Osteoblast (primary cell): ENCODE measurements around the gene GLI3. TPM values are rescaled to one million over a fixed set of nuclear protein-coding genes. Genes with fewer than 3 reads are reported as not detected.

Source experiments
- DNase-seq: peaks from one replicate; pipeline ENCODE4 v3.0.0; 2011; ENCODE audit warnings: low spot score, mixed read lengths; ENCODE audit not compliant: insufficient read length; ENCODE audit errors: missing footprints
- H2AFZ ChIP-seq: 2 replicates; pipeline ENCODE4 v1.6.0; 2011; ENCODE audit warnings: mild to moderate bottlenecking, low read length
- H3K27ac ChIP-seq: 2 replicates; pipeline ENCODE4 v1.5.1; 2011; ENCODE audit warnings: mild to moderate bottlenecking, low read depth, low read length, moderate library complexity
- H3K27me3 ChIP-seq: 2 replicates; pipeline ENCODE4 v1.6.0; 2012; ENCODE audit warnings: mild to moderate bottlenecking, control low read depth, inconsistent platforms, low read length, moderate library complexity; ENCODE audit not compliant: insufficient read depth
- H3K36me3 ChIP-seq: 2 replicates; pipeline ENCODE4 v1.5.1; 2011; ENCODE audit warnings: mild to moderate bottlenecking, low read length, control low read depth, moderate library complexity; ENCODE audit not compliant: insufficient read depth
- H3K4me1 ChIP-seq: 2 replicates; pipeline ENCODE4 v1.5.1; 2011; ENCODE audit warnings: mild to moderate bottlenecking, low read length, control low read depth, moderate library complexity; ENCODE audit not compliant: insufficient read depth
- H3K4me2 ChIP-seq: 2 replicates; pipeline ENCODE4 v1.6.0; 2011; ENCODE audit warnings: mild to moderate bottlenecking, low read length; ENCODE audit not compliant: insufficient read depth
- H3K4me3 ChIP-seq: fragments of 200-600 bp; sonication (generic); 3 replicates; pipeline ENCODE4 v1.5.1; 2012; ENCODE audit warnings: mild to moderate bottlenecking, low read length, inconsistent platforms; ENCODE audit not compliant: insufficient read depth
- H3K79me2 ChIP-seq: 2 replicates; pipeline ENCODE4 v1.6.0; 2012; ENCODE audit warnings: mild to moderate bottlenecking, low read length, control low read depth, inconsistent platforms; ENCODE audit not compliant: insufficient read depth
- H3K9me3 ChIP-seq: 2 replicates; pipeline ENCODE4 v1.5.1; 2011; ENCODE audit warnings: low read depth, low read length, control low read depth
- H4K20me1 ChIP-seq: 2 replicates; pipeline ENCODE4 v1.6.0; 2012; ENCODE audit warnings: mild to moderate bottlenecking, low read length, control low read depth; ENCODE audit not compliant: insufficient read depth
- total RNA-seq: library from RNA; depleted of rRNA; stranded (reverse); fragments of >200 nt; gene quantifications from 2 replicates; pipeline ENCODE4 v1.2.3, GENCODE V29; 2012
- TF ChIP-seq, protein P1 (sequence below): IDR thresholded peaks from 2 replicates; pipeline ENCODE4 v1.5.1; 2011; ENCODE audit warnings: mild to moderate bottlenecking, low read depth, low read length, moderate library complexity; ENCODE audit errors: extremely low read depth

GLI3 gene
- total RNA-seq, 1 donor, result 11.9 TPM

DNA sequence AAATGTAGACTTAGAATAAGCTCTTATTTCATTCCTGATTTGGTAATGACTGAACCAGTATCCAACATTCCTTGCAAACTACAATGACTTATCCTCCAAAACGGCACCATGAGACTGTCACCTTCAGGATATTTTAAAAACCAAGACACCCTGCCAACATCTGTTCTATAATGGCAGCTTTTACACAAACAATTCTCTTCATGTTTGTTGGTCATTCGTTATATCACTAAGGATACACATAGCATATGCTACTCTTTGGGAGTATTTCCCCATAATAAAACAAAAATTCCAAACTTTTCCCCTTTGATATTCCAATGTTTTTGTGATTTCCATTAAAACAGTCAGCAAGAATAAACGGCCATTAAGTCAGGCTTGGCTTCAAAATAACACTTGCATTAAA, 215.4 kb downstream of the GLI3 start:
- no peak for DNase-seq
- Histone ChIP-seq H3K27me3 (no peaks in the 10 kb centered on the region), H3K27ac (no peak overlapping the region), H4K20me1 (no peaks in the 10 kb centered on the region), H3K79me2 (no peaks in the 10 kb centered on the region), H3K4me3 (no peak overlapping the region), H3K4me2 (no peak overlapping the region), H3K9me3 (no peaks in the 10 kb centered on the region), H2AFZ (no peak overlapping the region), H3K4me1 (no peaks in the 10 kb centered on the region), H3K36me3 (peaks cover 26% of the 10 kb centered on the region)
- TF ChIP-seq, protein P1, sequence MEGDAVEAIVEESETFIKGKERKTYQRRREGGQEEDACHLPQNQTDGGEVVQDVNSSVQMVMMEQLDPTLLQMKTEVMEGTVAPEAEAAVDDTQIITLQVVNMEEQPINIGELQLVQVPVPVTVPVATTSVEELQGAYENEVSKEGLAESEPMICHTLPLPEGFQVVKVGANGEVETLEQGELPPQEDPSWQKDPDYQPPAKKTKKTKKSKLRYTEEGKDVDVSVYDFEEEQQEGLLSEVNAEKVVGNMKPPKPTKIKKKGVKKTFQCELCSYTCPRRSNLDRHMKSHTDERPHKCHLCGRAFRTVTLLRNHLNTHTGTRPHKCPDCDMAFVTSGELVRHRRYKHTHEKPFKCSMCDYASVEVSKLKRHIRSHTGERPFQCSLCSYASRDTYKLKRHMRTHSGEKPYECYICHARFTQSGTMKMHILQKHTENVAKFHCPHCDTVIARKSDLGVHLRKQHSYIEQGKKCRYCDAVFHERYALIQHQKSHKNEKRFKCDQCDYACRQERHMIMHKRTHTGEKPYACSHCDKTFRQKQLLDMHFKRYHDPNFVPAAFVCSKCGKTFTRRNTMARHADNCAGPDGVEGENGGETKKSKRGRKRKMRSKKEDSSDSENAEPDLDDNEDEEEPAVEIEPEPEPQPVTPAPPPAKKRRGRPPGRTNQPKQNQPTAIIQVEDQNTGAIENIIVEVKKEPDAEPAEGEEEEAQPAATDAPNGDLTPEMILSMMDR, result no peak

DNA sequence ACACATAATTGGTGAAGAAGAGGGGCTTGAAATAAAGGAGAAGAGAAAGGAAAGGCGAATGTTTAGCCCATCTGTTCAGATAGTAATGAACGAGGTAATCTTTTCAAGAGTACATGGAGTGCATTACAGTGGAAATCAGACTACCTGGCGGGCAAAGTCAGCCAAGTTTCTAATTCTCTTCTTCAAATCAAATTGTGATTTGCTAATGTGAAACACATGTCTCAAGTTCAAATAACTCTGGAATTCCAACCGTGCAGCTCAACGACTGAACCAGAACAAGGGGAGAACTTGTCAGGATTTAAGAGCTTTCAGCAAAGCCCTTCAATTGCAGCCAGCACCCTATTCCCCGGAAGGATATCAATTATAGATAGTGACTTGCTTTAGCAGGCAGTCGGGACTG, 216.9 kb downstream of the GLI3 start:
- Histone ChIP-seq H3K27ac (no peak overlapping the region), H4K20me1 (no peaks in the 10 kb centered on the region), H3K79me2 (no peaks in the 10 kb centered on the region), H3K27me3 (no peaks in the 10 kb centered on the region), H3K36me3 (peaks cover 18% of the 10 kb centered on the region), H3K4me3 (no peak overlapping the region), H3K4me1 (no peaks in the 10 kb centered on the region), H3K9me3 (no peaks in the 10 kb centered on the region), H3K4me2 (no peak overlapping the region), H2AFZ (no peak overlapping the region)
- DNase-seq, result no peak
- TF ChIP-seq, protein P1, result no peak

DNA sequence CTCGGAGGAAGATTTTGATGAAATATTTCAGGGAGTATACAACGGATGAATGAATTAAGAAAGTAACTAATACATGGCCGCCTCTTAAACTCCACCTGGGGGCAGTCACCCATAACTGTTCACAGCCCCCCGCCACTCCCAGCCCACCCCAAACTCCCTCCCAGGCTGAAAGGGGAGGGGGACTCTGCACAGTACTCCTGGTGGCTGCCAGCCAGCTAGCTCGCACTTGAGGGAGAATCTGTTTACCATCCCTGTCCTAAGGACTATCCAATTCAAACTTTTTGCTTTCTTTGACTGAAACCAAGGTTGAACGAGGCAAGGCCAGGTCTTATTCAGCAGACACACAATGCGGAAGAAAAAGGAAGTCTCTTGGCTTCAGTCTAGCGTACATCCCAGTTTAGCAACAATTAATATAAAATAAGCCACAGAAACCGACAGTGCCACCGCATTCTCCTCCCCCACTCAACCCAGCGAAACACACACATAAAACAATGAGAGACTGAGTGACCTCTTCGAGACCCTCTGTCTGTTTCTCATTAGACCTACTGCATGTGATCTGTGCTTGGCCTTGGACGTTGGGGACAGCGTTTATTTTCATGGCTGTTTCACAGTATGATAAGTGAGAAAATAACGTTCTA, 219.5 kb downstream of the GLI3 start:
- TF ChIP-seq, protein P1, result no peak
- no peak for DNase-seq
- H3K4me2 ChIP-seq, result no peak overlapping the region
- H3K27ac ChIP-seq, result no peak overlapping the region
- H3K27me3 ChIP-seq, result no peaks in the 10 kb centered on the region
- no peaks in the 10 kb centered on the region for H4K20me1 ChIP-seq
- H2AFZ ChIP-seq, result no peak overlapping the region
- no peak overlapping the region for H3K4me3 ChIP-seq
- H3K4me1 ChIP-seq, result no peaks in the 10 kb centered on the region
- H3K9me3 ChIP-seq, result peaks cover 3% of the 10 kb centered on the region
- H3K36me3 ChIP-seq, result peaks cover 4% of the 10 kb centered on the region
- H3K79me2 ChIP-seq, result no peaks in the 10 kb centered on the region

DNA sequence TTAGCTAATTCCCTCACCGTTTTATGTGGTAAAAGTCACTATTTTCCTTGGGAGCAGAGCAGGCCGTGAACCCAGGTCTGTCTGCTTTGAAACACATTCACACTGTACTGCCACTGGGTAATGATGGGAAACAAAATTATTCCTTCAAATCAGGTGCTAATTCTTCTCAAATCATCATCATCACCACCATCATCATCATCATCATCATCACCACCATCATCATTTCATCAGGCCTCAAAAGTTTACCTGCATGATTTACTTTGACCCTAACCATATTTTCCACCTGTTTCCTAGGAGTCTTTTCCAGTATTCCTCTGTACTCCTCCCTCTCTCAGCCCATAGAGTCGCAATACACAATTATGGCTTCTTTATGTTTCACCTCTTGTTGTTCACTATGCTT, 220.5 kb downstream of the GLI3 start:
- Histone ChIP-seq H3K4me3 (no peak overlapping the region), H2AFZ (no peak overlapping the region), H3K4me1 (no peaks in the 10 kb centered on the region), H3K9me3 (peaks cover 3% of the 10 kb centered on the region), H4K20me1 (no peaks in the 10 kb centered on the region), H3K27ac (no peak overlapping the region), H3K79me2 (no peaks in the 10 kb centered on the region), H3K27me3 (no peaks in the 10 kb centered on the region), H3K4me2 (no peak overlapping the region), H3K36me3 (peaks cover 4% of the 10 kb centered on the region)
- TF ChIP-seq, protein P1, result no peak
- DNase-seq, result no peak
